ENCODE results near the gene SHC2. TPM values are rescaled to one million over a fixed set of nuclear protein-coding genes. Genes with fewer than 3 reads are reported as not detected.

Gene SHC2
- total RNA-seq, 2 donors from 2014 or later, result 2.7 to 9.5 TPM

DNA sequence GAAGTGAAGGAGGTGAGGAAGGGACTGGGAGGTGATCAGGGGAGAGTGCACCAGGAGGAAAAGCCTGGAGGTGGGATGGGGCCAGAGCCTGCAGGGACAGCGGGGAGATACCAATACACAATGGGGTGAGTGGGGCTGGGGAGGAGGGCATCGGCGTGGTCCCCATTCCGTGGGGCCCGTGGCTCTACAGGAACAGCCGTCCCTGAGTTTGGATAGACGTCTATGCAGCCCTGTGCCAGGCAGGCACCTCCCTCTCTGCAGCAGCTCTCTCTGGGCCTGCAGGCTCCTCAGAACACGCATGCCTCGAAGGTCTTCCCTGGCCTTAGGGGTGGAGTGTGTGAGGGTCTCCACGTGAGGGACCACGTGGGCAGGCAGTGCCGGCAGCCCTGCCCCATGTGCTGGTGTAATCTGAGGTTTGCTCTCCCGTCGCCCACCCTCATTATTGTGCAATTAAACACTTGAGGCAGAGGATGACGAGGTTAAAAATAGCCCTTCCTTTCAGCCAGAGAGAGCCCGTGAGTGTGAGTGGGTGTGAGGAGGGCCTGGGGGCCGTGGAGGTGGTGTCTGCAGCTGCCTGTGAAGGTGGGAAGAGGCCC is 68.4 kb downstream of the SHC2 start:
- no peak overlapping the region for H3K9ac ChIP-seq (ENCODE audit: low read depth in 2 of 2, low read length in 2 of 2)
- H3K4me3 ChIP-seq, result no peak overlapping the region
- no peak for TF ChIP-seq CTCF (IDR thresholded peaks at IDR 0.05)
- no peaks in the 10 kb centered on the region for H3K27me3 ChIP-seq
- H3K9me3 ChIP-seq, result no peaks in the 10 kb centered on the region
- no peaks in the 10 kb centered on the region for H3K36me3 ChIP-seq
- no peaks in the 10 kb centered on the region for H3K4me1 ChIP-seq
- no peak for DNase-seq
- no peak overlapping the region for H3K27ac ChIP-seq
- intact Hi-C loops (cut with DNase I), result no loop called here

DNA sequence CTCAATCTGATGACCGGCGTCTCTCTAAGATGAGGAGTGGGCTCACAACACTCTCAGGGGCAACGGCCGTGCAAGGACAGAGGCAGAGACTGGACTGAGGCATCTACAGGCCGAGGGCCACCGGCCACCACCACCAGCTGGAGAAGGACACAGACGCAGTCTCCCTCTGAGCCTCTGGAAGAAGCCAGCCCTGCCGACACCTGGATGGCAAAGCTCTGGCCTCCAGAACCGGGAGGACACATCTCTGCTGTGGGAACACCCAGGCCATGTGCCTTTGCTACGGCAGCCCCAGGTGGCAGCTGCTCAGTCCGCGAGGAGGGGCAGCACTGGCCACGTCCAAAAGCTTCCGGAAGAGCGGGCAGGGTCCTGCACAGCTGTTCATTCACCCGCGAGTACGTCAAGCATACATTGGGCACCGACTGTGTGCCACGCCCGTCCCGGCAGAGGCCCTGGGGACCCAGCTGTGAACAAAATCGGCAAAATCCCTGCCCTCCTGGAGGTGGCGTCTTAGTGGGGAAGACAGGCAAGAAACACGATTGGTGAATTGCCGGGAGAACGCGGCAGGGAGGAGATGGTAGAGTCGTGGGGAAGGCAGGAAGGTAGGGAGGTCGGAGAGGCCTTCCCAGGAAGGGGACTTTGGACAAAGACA is 69.0 kb downstream of the SHC2 start:
- intact Hi-C loops (cut with DNase I), result no loop called here
- no peak for TF ChIP-seq CTCF (IDR thresholded peaks at IDR 0.05)
- Histone ChIP-seq H3K9ac (ENCODE audit: low read depth in 2 of 2, low read length in 2 of 2) (no peak overlapping the region), H3K27me3 (no peaks in the 10 kb centered on the region), H3K36me3 (no peaks in the 10 kb centered on the region), H3K9me3 (no peaks in the 10 kb centered on the region), H3K27ac (no peak overlapping the region), H3K4me3 (no peak overlapping the region), H3K4me1 (no peaks in the 10 kb centered on the region)
- no peak for DNase-seq

DNA sequence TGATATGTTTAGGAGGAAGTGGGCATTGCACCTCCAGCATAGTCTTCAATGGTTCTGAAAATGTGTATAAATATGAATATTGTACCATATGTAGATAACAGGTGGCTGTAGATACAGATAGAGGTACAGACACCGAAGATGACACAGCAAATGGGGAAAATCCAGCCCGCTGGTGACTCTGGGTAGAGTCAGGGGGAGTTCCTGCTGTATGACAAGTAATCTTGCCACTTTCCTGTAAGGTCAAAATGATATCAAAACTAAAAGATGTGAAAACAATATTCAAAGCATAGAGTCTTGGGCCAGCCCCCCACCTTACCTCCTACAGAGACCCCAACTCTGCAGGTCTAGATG is 69.7 kb downstream of the SHC2 start:
- Histone ChIP-seq H3K9me3 (no peaks in the 10 kb centered on the region), H3K27me3 (no peaks in the 10 kb centered on the region), H3K9ac (ENCODE audit: low read depth in 2 of 2, low read length in 2 of 2) (no peak overlapping the region), H3K27ac (no peak overlapping the region), H3K36me3 (no peaks in the 10 kb centered on the region), H3K4me1 (no peaks in the 10 kb centered on the region), H3K4me3 (no peak overlapping the region)
- TF ChIP-seq CTCF (IDR thresholded peaks at IDR 0.05), result no peak
- intact Hi-C loops (cut with DNase I), result no loop called here
- DNase-seq, result no peak

DNA sequence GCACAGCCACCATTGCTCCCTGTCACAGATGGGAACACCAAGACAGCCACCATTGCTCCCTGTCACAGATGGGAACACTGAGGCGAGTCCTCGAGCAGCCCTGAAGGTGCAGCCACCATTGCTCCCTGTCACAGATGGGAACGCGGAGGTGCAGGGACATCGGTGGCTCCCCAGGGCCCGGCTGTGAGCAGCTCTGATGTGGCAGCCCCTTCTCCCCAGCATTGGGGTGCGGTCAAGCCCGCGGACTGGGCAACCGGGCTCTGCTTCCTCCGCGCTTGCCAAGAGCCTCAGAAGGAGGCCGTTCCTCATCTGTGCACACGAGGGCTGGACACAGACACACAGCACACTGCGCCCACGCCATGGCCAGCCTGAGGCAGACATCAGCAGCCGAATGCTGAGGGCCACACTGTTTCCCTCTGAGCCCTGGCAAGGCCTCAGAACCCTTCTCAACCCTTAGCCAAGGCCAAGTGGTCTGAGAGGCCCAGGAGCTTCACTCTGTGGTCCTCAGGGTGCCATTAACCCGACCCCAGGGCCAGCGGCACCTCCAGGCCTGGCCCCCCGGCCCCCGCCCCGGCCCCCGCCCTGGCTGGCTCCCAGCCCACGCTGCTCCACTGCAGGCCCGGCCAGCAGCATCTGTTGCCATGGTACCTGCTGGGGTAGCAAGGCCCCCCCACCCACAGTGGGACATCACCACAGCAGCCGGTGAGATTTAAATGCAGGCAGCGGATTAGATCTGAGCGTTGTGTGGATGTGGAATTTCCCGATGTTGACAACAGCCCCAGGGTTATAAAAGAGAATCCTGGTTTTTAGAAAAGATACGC is 70.2 kb downstream of the SHC2 start:
- Histone ChIP-seq H3K4me1 (no peaks in the 10 kb centered on the region), H3K27me3 (no peaks in the 10 kb centered on the region), H3K36me3 (no peaks in the 10 kb centered on the region), H3K9me3 (no peaks in the 10 kb centered on the region), H3K4me3 (no peak overlapping the region), H3K9ac (ENCODE audit: low read depth in 2 of 2, low read length in 2 of 2) (no peak overlapping the region), H3K27ac (no peak overlapping the region)
- TF ChIP-seq CTCF (IDR thresholded peaks at IDR 0.05), result no peak
- intact Hi-C loops (cut with DNase I), result no loop called here
- no peak for DNase-seq

- H3K27me3 ChIP-seq, result no peaks in the 10 kb centered on the region
- DNase-seq, result no peak
Observed at GRCh38 chr19:389935-390289, 70.9 kb downstream of the SHC2 start.

More at GRCh38 chr19:389935-390289, 70.9 kb downstream of the SHC2 start:
- TF ChIP-seq CTCF (IDR thresholded peaks at IDR 0.05), result no peak
- intact Hi-C loops (cut with DNase I), result loop anchor here (10.0 kb wide), 1 partner anchor 85 kb away; a partner anchor contains a TSS
- Histone ChIP-seq H3K9ac (ENCODE audit: low read depth in 2 of 2, low read length in 2 of 2) (no peak overlapping the region), H3K4me3 (no peak overlapping the region), H3K27ac (no peak overlapping the region), H3K4me1 (no peaks in the 10 kb centered on the region), H3K9me3 (no peaks in the 10 kb centered on the region), H3K36me3 (no peaks in the 10 kb centered on the region)
